Smooth muscle cell (in vitro differentiated cells): ENCODE data around the gene WDR12. TPM values are rescaled to one million over a fixed set of nuclear protein-coding genes. Genes with fewer than 3 reads are reported as not detected.

ENCODE experiments used
- DNase-seq: peaks from one replicate; lab custom pipeline; 2025; ENCODE audit not compliant: unreplicated experiment; lab: John Stamatoyannopoulos, UW
- H2AFZ ChIP-seq: fragments of 200-600 bp; sonication (generic); 2 replicates; pipeline ENCODE4 v1.6.0; 2016; ENCODE audit warnings: antibody characterized with exemption, low read depth, mild to moderate bottlenecking
- H3F3A ChIP-seq: fragments of 200-600 bp; sonication (generic); 2 replicates; pipeline ENCODE4 v1.6.0; 2017; ENCODE audit warnings: antibody characterized with exemption, low read depth
- H3K27ac ChIP-seq: fragments of 200-600 bp; sonication (generic); 2 replicates; pipeline ENCODE4 v1.5.1; 2016; ENCODE audit warnings: low read depth, mild to moderate bottlenecking
- H3K27me3 ChIP-seq: fragments of 200-600 bp; sonication (generic); 2 replicates; pipeline ENCODE4 v1.6.1; 2016; ENCODE audit warnings: low read depth, mild to moderate bottlenecking
- H3K36me3 ChIP-seq: fragments of 200-600 bp; sonication (generic); 2 replicates; pipeline ENCODE4 v1.5.1; 2016; ENCODE audit warnings: low read depth
- H3K4me1 ChIP-seq: fragments of 200-600 bp; sonication (generic); 2 replicates; pipeline ENCODE4 v1.5.1; 2016; ENCODE audit warnings: low read depth
- H3K4me2 ChIP-seq: fragments of 200-600 bp; sonication (generic); 2 replicates; pipeline ENCODE4 v1.6.0; 2016; ENCODE audit warnings: mild to moderate bottlenecking
- H3K4me3 ChIP-seq: fragments of 200-600 bp; sonication (generic); 2 replicates; pipeline ENCODE4 v1.5.1; 2016; ENCODE audit warnings: mild to moderate bottlenecking
- H3K79me2 ChIP-seq: fragments of 200-600 bp; sonication (generic); 2 replicates; pipeline ENCODE4 v1.6.0; 2016; ENCODE audit warnings: low read depth, mild to moderate bottlenecking
- H3K9ac ChIP-seq: fragments of 200-600 bp; sonication (generic); 2 replicates; pipeline ENCODE4 v1.6.0; 2016; ENCODE audit warnings: low read depth
- H3K9me3 ChIP-seq: fragments of 200-600 bp; sonication (generic); replicated peaks from 2 replicates; pipeline ENCODE4 v1.5.1; 2016; ENCODE audit warnings: low read depth
- H4K20me1 ChIP-seq: fragments of 200-600 bp; sonication (generic); 2 replicates; pipeline ENCODE4 v1.6.0; 2016; ENCODE audit warnings: low read depth
- WGBS: methylation state at CpG from one replicate; pipeline ENCODE4 v1.1.7; 2016; ENCODE audit warnings: low lambda C conversion rate; 5-methylcytosine and 5-hydroxymethylcytosine counted together
- polyA plus RNA-seq: library from polyadenylated mRNA; unstranded; fragments of >200 nt; fragmentation: Nextera tagmentation; extraction: Ambion mirVana; gene quantifications from 2 replicates; pipeline ENCODE4 v1.2.1, GENCODE V29; 2016
- total RNA-seq: library from RNA; depleted of rRNA; stranded (reverse); fragments of >200 nt; gene quantifications from 2 replicates; pipeline ENCODE4 v1.2.3, GENCODE V29; 2014
- TF ChIP-seq, protein P1 (sequence below): fragments of 200-600 bp; sonication (generic); IDR thresholded peaks from 2 replicates; pipeline ENCODE4 v1.5.1; 2017; ENCODE audit warnings: borderline replicate concordance, mild to moderate bottlenecking, antibody characterized with exemption; ENCODE audit not compliant: insufficient read depth, poor library complexity, severe bottlenecking

The WDR12 gene
- total and polyA plus RNA-seq, 2 experiments from 2014 or later, result 5.0 to 36.3 TPM

DNA sequence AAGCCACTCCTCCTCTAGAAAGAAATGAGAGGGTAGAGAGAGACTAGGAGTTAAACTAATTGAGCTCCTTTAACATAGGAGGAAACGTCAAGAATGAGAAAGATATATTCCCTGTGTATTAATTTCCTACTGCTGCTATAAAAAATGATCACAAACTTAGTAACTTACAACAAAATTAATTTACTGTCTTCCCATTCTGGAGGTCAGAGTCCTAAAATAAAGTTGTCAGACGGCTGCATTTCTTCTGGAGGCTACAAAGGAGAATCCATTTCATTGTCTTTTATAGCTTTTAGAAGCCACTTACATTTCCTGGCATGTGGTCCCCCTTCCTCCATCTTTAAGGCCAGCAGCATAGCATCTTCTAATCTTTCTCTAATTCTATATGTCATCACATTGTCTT is 66.8 kb downstream of the WDR12 start:
- Histone ChIP-seq H3K27ac (no peak overlapping the region), H3K9me3 (peaks cover 6% of the 10 kb centered on the region), H3K36me3 (no peaks in the 10 kb centered on the region), H3K4me1 (no peaks in the 10 kb centered on the region), H3F3A (no peaks in the 10 kb centered on the region), H2AFZ (no peak overlapping the region), H3K4me2 (no peak overlapping the region), H3K9ac (no peak overlapping the region), H3K27me3 (no peaks in the 10 kb centered on the region), H3K79me2 (no peaks in the 10 kb centered on the region), H3K4me3 (no peak overlapping the region), H4K20me1 (no peaks in the 10 kb centered on the region)
- no peak for DNase-seq
- TF ChIP-seq, protein P1, sequence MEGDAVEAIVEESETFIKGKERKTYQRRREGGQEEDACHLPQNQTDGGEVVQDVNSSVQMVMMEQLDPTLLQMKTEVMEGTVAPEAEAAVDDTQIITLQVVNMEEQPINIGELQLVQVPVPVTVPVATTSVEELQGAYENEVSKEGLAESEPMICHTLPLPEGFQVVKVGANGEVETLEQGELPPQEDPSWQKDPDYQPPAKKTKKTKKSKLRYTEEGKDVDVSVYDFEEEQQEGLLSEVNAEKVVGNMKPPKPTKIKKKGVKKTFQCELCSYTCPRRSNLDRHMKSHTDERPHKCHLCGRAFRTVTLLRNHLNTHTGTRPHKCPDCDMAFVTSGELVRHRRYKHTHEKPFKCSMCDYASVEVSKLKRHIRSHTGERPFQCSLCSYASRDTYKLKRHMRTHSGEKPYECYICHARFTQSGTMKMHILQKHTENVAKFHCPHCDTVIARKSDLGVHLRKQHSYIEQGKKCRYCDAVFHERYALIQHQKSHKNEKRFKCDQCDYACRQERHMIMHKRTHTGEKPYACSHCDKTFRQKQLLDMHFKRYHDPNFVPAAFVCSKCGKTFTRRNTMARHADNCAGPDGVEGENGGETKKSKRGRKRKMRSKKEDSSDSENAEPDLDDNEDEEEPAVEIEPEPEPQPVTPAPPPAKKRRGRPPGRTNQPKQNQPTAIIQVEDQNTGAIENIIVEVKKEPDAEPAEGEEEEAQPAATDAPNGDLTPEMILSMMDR, result no peak
- 79% methylated on average over 2 of the region's 2 CpGs for WGBS

DNA sequence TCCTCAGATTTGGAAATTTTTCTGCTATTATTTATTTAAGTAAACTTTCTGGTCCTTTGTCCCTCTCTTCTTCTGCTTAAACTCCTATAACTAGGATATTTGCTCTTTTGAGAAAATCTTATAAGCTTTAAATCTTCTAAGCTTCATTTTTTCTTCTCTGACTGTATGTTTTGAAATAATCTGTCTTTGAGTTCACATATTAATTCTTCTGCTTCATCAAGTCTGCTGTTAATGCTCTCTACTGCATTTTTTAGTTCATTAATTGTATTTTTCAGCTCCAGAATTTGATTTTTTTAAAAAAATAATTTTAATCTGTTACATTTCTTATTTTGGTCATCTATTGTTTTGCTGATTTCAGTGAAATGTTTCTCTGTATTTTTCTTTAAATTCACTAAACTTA is 68.8 kb downstream of the WDR12 start:
- TF ChIP-seq, protein P1, result no peak
- no peak for DNase-seq
- no peaks in the 10 kb centered on the region for H3K79me2 ChIP-seq
- no peak overlapping the region for H3K27ac ChIP-seq
- H3K4me2 ChIP-seq, result no peak overlapping the region
- H3K4me1 ChIP-seq, result no peaks in the 10 kb centered on the region
- peaks cover 6% of the 10 kb centered on the region for H3K9me3 ChIP-seq
- H3K4me3 ChIP-seq, result no peak overlapping the region
- no peak overlapping the region for H2AFZ ChIP-seq
- no peaks in the 10 kb centered on the region for H3K27me3 ChIP-seq
- no peaks in the 10 kb centered on the region for H4K20me1 ChIP-seq
- H3K9ac ChIP-seq, result no peak overlapping the region
- H3K36me3 ChIP-seq, result no peaks in the 10 kb centered on the region
- no peaks in the 10 kb centered on the region for H3F3A ChIP-seq

DNA sequence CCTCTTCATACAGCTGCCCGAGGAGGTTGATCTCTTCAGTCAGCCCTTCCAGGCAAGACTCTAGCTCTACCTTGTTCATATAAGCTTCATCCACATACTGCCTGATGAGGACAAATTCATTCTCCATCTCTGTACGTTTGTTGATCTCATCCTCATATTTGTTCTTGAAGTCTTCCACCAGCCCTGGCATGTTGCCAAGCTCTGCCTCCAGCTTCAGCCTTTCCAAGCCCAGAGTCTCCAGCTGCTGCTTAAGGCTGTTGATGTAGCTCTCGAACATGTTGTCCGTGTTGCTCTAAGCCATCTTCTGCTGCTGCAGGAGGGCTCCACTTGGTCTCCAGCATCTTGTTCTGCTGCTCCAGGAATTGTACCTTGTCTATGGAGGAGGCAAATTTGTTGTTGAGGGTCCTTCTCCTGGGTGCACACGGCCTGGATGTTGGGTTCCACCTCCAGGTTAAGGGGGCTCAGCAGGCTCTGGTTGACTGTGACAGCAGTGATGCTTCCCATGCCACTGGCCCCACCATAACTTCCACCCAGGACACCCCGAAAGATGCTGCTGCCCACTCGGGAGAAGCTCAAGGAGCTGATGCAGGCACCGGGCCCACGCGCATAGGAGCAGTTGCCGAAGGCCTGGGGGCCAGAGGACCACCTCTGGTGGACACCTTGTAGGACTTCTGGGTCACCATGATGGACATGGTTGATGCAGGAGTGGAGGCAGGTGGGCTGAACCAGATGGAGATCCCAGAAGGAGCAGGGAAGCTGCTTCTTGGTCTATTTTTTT is 70.2 kb downstream of the WDR12 start:
- TF ChIP-seq, protein P1, result no peak
- Histone ChIP-seq H3K4me3 (no peak overlapping the region), H3K4me2 (no peak overlapping the region), H3K27ac (no peak overlapping the region), H3K9ac (no peak overlapping the region), H2AFZ (no peak overlapping the region), H3K27me3 (no peaks in the 10 kb centered on the region), H3K36me3 (no peaks in the 10 kb centered on the region), H3K9me3 (peaks cover 6% of the 10 kb centered on the region), H3F3A (no peaks in the 10 kb centered on the region), H4K20me1 (no peaks in the 10 kb centered on the region), H3K4me1 (no peaks in the 10 kb centered on the region), H3K79me2 (no peaks in the 10 kb centered on the region)
- DNase-seq, result no peak
- WGBS, result 96% methylated on average over 11 of the region's 11 CpGs
